GM18505 (cell line): ENCODE measurements around the gene UGT1A6.
"Not testable (repeated sequence)": the region's sequence is repeated elsewhere in the genome, so short reads cannot be mapped to it uniquely, and the experiment has no call there.

ENCODE experiments used
- ATAC-seq: cut with Tn5 transposase; IDR thresholded peaks from one replicate; pipeline ENCODE4 v1.9.1; 2021; ENCODE audit not compliant: unreplicated experiment
- POLR2A ChIP-seq: IDR thresholded peaks from 4 replicates; pipeline ENCODE4 v1.6.1; 2011; ENCODE audit warnings: borderline replicate concordance; ENCODE audit not compliant: insufficient read depth, insufficient read length; ENCODE audit errors: extremely low read depth

UGT1A6 gene

GRCh38 chr2:233691443-233692433, 952 bp upstream of the UGT1A6 start:
- no peak for ATAC-seq

GRCh38 chr2:233693963-233694362, 1.3 kb downstream of the UGT1A6 start:
- TF ChIP-seq POLR2A: no peak
- ATAC-seq: no peak

More at GRCh38 chr2:233691443-233692433, 952 bp upstream of the UGT1A6 start:
- TF ChIP-seq POLR2A: no peak

GRCh38 chr2:233698740-233699139, 6.0 kb downstream of the UGT1A6 start:
- ATAC-seq: no peak
- TF ChIP-seq POLR2A: no peak

GRCh38 chr2:233699424-233700027, 6.8 kb downstream of the UGT1A6 start:
- no peak for ATAC-seq
- no peak for TF ChIP-seq POLR2A

- no peak for ATAC-seq
- TF ChIP-seq POLR2A: no peak
These were observed 7.4 kb downstream of the UGT1A6 start for GRCh38 chr2:233700028-233700635.

- ATAC-seq: not testable (repeated sequence)
These were observed 8.2 kb downstream of the UGT1A6 start for GRCh38 chr2:233700842-233701241.

GRCh38 chr2:233702238-233702637, 9.5 kb downstream of the UGT1A6 start:
- no peak for ATAC-seq

GRCh38 chr2:233705911-233706506, 13.3 kb downstream of the UGT1A6 start:
- TF ChIP-seq POLR2A: no peak
- no peak for ATAC-seq

More at GRCh38 chr2:233702238-233702637, 9.5 kb downstream of the UGT1A6 start:
- TF ChIP-seq POLR2A: no peak

GRCh38 chr2:233706720-233707119, 14.0 kb downstream of the UGT1A6 start:
- ATAC-seq: no peak
- TF ChIP-seq POLR2A: no peak

- no peak for TF ChIP-seq POLR2A
- ATAC-seq: no peak
These were observed 15.4 kb downstream of the UGT1A6 start for GRCh38 chr2:233707940-233708644.

GRCh38 chr2:233708942-233709341, 16.3 kb downstream of the UGT1A6 start:
- ATAC-seq: no peak
- no peak for TF ChIP-seq POLR2A

GRCh38 chr2:233711312-233712008, 18.8 kb downstream of the UGT1A6 start:
- no peak for ATAC-seq
- TF ChIP-seq POLR2A: no peak
